ENCODE results near the gene TMEM41B.

DNA sequence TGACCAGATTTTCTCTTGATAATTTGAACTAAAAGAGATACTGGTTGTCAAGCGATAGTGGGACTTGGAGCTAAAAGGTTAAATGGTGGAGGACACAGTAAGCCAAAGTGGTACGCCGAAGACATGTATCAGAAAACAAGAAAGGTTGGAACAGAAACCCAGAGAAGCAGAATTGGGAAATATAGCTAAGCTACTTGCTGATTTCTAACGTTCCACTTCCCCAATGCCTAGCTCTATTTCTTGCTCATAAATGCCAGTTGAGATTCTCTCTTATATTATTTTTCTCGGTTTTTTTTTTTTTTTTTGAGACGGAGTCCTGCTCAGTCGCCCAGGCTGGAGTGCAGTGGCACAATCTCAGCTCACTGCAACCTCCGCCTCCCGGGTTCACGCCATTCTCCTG lies 12.7 kb downstream of the TMEM41B start:
- TF ChIP-seq, protein P1, sequence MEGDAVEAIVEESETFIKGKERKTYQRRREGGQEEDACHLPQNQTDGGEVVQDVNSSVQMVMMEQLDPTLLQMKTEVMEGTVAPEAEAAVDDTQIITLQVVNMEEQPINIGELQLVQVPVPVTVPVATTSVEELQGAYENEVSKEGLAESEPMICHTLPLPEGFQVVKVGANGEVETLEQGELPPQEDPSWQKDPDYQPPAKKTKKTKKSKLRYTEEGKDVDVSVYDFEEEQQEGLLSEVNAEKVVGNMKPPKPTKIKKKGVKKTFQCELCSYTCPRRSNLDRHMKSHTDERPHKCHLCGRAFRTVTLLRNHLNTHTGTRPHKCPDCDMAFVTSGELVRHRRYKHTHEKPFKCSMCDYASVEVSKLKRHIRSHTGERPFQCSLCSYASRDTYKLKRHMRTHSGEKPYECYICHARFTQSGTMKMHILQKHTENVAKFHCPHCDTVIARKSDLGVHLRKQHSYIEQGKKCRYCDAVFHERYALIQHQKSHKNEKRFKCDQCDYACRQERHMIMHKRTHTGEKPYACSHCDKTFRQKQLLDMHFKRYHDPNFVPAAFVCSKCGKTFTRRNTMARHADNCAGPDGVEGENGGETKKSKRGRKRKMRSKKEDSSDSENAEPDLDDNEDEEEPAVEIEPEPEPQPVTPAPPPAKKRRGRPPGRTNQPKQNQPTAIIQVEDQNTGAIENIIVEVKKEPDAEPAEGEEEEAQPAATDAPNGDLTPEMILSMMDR (conservative IDR thresholded peaks at IDR 0.05 in 1 of 2, IDR thresholded peaks at IDR 0.05 in 1 of 2; ENCODE audit: extremely low read depth in 1 of 2, insufficient read depth in 1 of 2, low read depth in 1 of 2, low read length in 2 of 2), result no peak
- no peak for TF ChIP-seq EZH2 (IDR thresholded peaks at IDR 0.05; ENCODE audit: borderline replicate concordance, low read length)
